Endodermal cell (in vitro differentiated cells): ENCODE measurements around the gene KRT84. TPM values are rescaled to one million over a fixed set of nuclear protein-coding genes. Genes with fewer than 3 reads are reported as not detected.
A peak's percentile ranks its signal among the peaks of the same experiment; 100 is the strongest.

Experiments used
- DNase-seq: peaks from one replicate; pipeline ENCODE4 v3.0.0-alpha.2; 2017
- H3K27ac ChIP-seq: 2 replicates; pipeline ENCODE4 v1.5.1; 2013; ENCODE audit warnings: mild to moderate bottlenecking, low read depth, low read length, moderate library complexity
- H3K27me3 ChIP-seq: 2 replicates; pipeline ENCODE4 v1.6.1; 2013; ENCODE audit warnings: mild to moderate bottlenecking, low read length, moderate library complexity; ENCODE audit not compliant: insufficient read depth, control insufficient read depth, poor library complexity, severe bottlenecking
- H3K36me3 ChIP-seq: 2 replicates; pipeline ENCODE4 v1.7.0; 2013; ENCODE audit warnings: mild to moderate bottlenecking, low read length, moderate library complexity; ENCODE audit not compliant: control insufficient read depth, insufficient read depth
- H3K4me1 ChIP-seq: one replicate; pipeline ENCODE4 v1.7.0; 2013; ENCODE audit warnings: low read length; ENCODE audit not compliant: control insufficient read depth, insufficient read depth
- H3K4me3 ChIP-seq: 2 replicates; pipeline ENCODE4 v1.5.1; 2013; ENCODE audit warnings: mild to moderate bottlenecking, low read length, moderate library complexity
- H3K9ac ChIP-seq: 2 replicates; pipeline ENCODE4 v1.6.1; 2013; ENCODE audit warnings: mild to moderate bottlenecking, low read length, moderate library complexity; ENCODE audit not compliant: poor library complexity, severe bottlenecking; ENCODE audit errors: extremely low read depth
- H3K9me3 ChIP-seq: 2 replicates; pipeline ENCODE4 v1.6.1; 2013; ENCODE audit warnings: mild to moderate bottlenecking, low read length, moderate library complexity; ENCODE audit not compliant: control insufficient read depth
- H3K27ac Mint-ChIP-seq: 2 replicates; pipeline ENCODE4 v1.8.0; 2020; ENCODE audit warnings: mixed read lengths
- H3K27me3 Mint-ChIP-seq: 2 replicates; pipeline ENCODE4 v1.8.0; 2021; ENCODE audit warnings: mild to moderate bottlenecking, mixed read lengths; ENCODE audit not compliant: insufficient read depth
- H3K36me3 Mint-ChIP-seq: 2 replicates; pipeline ENCODE4 v1.8.0; 2020; ENCODE audit warnings: low read depth, mixed read lengths
- H3K4me1 Mint-ChIP-seq: 2 replicates; pipeline ENCODE4 v1.8.0; 2020; ENCODE audit warnings: mixed read lengths
- H3K4me3 Mint-ChIP-seq: 2 replicates; pipeline ENCODE4 v1.8.0; 2020; ENCODE audit warnings: mild to moderate bottlenecking, moderate library complexity, mixed read lengths
- H3K9me3 Mint-ChIP-seq: 2 replicates; pipeline ENCODE4 v1.8.0; 2020; ENCODE audit warnings: mild to moderate bottlenecking, mixed read lengths
- WGBS, 2 experiments: methylation state at CpG; one replicate each; pipeline versions ENCODE4 v1.1.5 to v1.1.7; 2013; ENCODE audit warnings: missing lambda C conversion rate in 2 of 2, mixed read lengths in 1 of 2; ENCODE audit not compliant: insufficient coverage in 1 of 2, insufficient read length in 1 of 2; 5-methylcytosine and 5-hydroxymethylcytosine counted together
- total RNA-seq, 2 donors: library from RNA; stranded (reverse); fragmentation: NEBNext Ultra II Directional in 1 of 2; extraction: Animal tissue kit (Norgen Biotek cat#: 25700) in 1 of 2; gene quantifications; 2 replicates in 1 of 2; 3 replicates in 1 of 2; pipeline ENCODE4 v1.2.1, GENCODE V29; 2021
- TF ChIP-seq, protein P1 (sequence below): fragments of 200-600 bp; sonication (generic); conservative IDR thresholded peaks from 2 replicates; pipeline ENCODE4 v1.5.0; 2021; ENCODE audit warnings: antibody characterized with exemption, mild to moderate bottlenecking

The KRT84 gene
- total RNA-seq, 2 donors from 2014 or later: not detected

DNA sequence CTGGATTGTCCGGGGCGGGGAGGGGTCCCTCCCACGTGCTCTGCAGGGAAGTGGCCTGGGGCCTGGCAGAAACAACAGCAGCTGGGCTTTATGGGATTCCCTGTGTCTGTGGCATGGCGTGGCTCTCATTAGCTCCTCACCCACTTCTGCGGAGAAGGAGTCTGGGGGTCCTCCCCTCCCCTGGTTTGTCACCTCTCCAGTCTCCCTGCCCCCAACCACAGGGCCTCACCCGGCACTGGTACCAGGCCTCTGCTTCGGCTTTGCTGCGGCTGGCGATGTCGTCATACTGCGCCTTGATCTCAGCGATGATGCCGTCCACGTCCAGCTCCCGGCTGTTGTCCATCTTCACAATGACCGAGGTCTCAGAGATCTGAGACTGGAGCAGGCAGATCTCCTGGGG, 14.3 kb upstream of the KRT84 start:
- 90 to 94% methylated on average over 14 to 16 of the region's 16 CpGs for WGBS, 2 experiments
- DNase-seq: no peak
- Mint-ChIP-seq H3K27me3 (peaks cover 13% of the 10 kb centered on the region), H3K36me3 (no peaks in the 10 kb centered on the region), H3K9me3 (no peaks in the 10 kb centered on the region), H3K4me3 (no peak overlapping the region), H3K27ac (peak overlapping the region; percentile 19), H3K4me1 (peaks cover 12% of the 10 kb centered on the region)
- H3K36me3 ChIP-seq: no peaks in the 10 kb centered on the region
- TF ChIP-seq, protein P1, sequence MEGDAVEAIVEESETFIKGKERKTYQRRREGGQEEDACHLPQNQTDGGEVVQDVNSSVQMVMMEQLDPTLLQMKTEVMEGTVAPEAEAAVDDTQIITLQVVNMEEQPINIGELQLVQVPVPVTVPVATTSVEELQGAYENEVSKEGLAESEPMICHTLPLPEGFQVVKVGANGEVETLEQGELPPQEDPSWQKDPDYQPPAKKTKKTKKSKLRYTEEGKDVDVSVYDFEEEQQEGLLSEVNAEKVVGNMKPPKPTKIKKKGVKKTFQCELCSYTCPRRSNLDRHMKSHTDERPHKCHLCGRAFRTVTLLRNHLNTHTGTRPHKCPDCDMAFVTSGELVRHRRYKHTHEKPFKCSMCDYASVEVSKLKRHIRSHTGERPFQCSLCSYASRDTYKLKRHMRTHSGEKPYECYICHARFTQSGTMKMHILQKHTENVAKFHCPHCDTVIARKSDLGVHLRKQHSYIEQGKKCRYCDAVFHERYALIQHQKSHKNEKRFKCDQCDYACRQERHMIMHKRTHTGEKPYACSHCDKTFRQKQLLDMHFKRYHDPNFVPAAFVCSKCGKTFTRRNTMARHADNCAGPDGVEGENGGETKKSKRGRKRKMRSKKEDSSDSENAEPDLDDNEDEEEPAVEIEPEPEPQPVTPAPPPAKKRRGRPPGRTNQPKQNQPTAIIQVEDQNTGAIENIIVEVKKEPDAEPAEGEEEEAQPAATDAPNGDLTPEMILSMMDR: no peak
- H3K27me3 ChIP-seq: no peaks in the 10 kb centered on the region
- no peaks in the 10 kb centered on the region for H3K9me3 ChIP-seq
- H3K27ac ChIP-seq: no peak overlapping the region
- no peak overlapping the region for H3K4me3 ChIP-seq
- no peak overlapping the region for H3K9ac ChIP-seq
- H3K4me1 ChIP-seq: no peaks in the 10 kb centered on the region

DNA sequence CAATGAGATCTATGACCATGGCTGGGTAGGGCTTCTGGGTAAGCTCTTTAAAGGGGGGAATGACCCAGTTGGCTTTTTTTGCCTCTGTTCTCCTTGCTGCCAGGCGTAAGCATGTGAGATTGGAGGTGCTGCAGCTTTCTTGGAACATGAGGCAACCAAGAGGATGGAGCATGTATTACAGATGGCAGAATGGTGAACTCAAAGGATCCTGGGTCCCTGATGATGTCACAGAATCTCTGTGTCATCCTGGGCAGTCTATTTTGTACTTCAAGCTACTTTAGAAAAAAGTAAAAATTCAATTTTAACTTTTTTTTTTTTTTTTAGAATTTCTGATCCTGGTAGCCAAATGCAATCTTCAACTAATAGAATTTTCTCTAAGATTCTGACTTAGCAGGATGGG, 12.7 kb upstream of the KRT84 start:
- H3K9me3 Mint-ChIP-seq: no peaks in the 10 kb centered on the region
- H3K27me3 ChIP-seq: no peaks in the 10 kb centered on the region
- no peak overlapping the region for H3K4me3 ChIP-seq
- H3K4me3 Mint-ChIP-seq: no peak overlapping the region
- WGBS, 2 experiments: 96 to 100% methylated on average over 1 of the region's 1 CpG
- no peaks in the 10 kb centered on the region for H3K9me3 ChIP-seq
- DNase-seq: no peak
- peaks cover 9% of the 10 kb centered on the region for H3K27me3 Mint-ChIP-seq
- no peaks in the 10 kb centered on the region for H3K4me1 ChIP-seq
- H3K27ac Mint-ChIP-seq: no peak overlapping the region
- TF ChIP-seq, protein P1: no peak
- no peak overlapping the region for H3K27ac ChIP-seq
- H3K36me3 ChIP-seq: no peaks in the 10 kb centered on the region
- H3K4me1 Mint-ChIP-seq: peaks cover 10% of the 10 kb centered on the region
- no peaks in the 10 kb centered on the region for H3K36me3 Mint-ChIP-seq
- H3K9ac ChIP-seq: no peak overlapping the region

DNA sequence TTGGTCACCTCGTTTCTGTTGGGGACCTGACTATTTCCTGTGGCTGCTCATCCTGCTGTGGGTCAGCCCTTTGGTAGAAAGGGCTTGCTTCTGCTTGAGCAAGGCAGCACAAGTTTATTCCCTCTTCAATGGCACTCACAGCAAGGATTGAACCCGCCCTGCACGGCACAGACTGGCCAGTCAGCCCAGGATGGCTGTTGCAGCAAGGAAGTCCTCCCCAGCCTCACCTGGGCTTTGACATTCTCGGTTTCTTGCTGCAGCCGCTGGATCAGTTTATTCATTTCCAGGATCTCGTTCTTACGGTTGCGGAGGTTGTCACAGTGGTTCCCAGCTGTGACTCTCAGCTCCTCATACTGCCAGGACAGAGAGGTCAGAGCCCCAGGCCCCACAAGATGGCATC, 11.2 kb upstream of the KRT84 start:
- Histone ChIP-seq H3K27me3 (no peaks in the 10 kb centered on the region), H3K4me1 (no peaks in the 10 kb centered on the region), H3K36me3 (no peaks in the 10 kb centered on the region), H3K9me3 (no peaks in the 10 kb centered on the region), H3K4me3 (no peak overlapping the region), H3K27ac (no peak overlapping the region), H3K9ac (no peak overlapping the region)
- Mint-ChIP-seq H3K27ac (no peak overlapping the region), H3K9me3 (no peaks in the 10 kb centered on the region), H3K27me3 (peaks cover 7% of the 10 kb centered on the region), H3K36me3 (no peaks in the 10 kb centered on the region), H3K4me1 (peaks cover 4% of the 10 kb centered on the region), H3K4me3 (no peak overlapping the region)
- no peak for DNase-seq
- WGBS, 2 experiments: 90 to 94% methylated on average over 8 of the region's 8 CpGs
- TF ChIP-seq, protein P1: no peak
